GM19438 (cell line): ENCODE data around the gene MVB12B.

ENCODE experiments used
- ATAC-seq: cut with Tn5 transposase; IDR thresholded peaks from one replicate; pipeline ENCODE4 v1.9.1; 2021; ENCODE audit warnings: low read depth; ENCODE audit not compliant: unreplicated experiment

MVB12B gene

DNA sequence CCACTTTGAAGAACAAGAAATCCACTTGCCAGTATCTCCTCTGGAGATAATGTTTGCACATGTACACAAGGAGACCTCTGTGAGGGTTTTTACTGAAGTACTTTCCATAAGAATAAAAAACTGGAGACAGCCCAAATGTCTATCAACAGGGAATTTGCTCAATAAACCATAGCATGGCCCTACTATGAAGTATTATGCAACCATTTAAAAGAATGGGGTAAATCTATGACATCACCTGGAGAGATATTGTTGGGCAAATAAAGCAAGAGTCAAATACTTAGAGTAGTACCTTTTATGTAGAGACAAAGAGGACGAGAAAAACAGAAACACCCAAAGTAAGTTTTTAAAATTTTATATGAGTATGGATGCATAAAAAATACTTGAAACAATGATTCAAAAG is 23.9 kb upstream of the MVB12B start:
- ATAC-seq: no peak

- no peak for ATAC-seq
Measured at GRCh38 chr9:126303488-126303887, 23.1 kb upstream of the MVB12B start.

GRCh38 chr9:126304207-126304970 is 22.2 kb upstream of the MVB12B start:
- no peak for ATAC-seq

- no peak for ATAC-seq
Measured at GRCh38 chr9:126304971-126305320, 21.7 kb upstream of the MVB12B start.

- no peak for ATAC-seq
Measured at GRCh38 chr9:126306071-126306647, 20.5 kb upstream of the MVB12B start.

DNA sequence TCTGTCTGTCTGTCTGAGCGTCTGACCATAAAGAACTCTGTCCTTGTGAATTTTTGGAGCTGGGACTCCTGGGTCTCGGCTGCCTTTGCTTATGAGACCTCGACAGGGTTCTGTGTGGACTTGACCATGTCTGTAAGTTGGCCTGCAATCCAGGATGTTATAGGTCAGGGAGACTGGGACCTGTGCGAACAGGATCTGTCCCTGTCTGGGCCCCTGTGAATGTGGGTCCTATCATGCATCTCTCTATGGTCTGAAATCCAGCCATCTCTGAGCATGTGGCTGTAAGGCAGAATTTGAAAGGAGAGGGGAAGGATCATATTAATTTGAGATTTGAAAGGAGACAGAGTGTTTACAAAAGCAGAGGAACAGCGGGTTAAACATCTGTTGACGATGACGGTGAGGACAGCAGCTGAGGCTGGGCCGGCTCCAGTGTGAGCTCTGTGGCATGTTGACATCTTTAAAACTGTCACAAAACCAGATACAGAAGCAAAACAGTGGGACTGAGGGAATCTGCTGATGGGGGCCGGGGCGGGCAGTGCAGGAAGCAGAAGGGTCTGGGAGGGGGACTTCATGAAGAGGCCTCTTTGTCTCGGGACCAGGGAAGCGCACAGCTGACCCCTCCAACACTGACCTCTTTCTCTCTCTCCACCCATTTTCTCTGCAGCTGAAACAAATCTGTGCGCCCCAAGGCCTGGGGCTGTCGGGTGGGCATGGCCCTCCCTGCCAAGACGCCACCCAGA is 19.1 kb upstream of the MVB12B start:
- ATAC-seq: no peak

GRCh38 chr9:126309427-126310189 is 17.0 kb upstream of the MVB12B start:
- ATAC-seq: no peak

GRCh38 chr9:126312584-126313551 is 13.8 kb upstream of the MVB12B start:
- no peak for ATAC-seq

GRCh38 chr9:126316085-126316655 is 10.5 kb upstream of the MVB12B start:
- no peak for ATAC-seq

GRCh38 chr9:126317513-126317912 is 9.1 kb upstream of the MVB12B start:
- ATAC-seq: no peak

DNA sequence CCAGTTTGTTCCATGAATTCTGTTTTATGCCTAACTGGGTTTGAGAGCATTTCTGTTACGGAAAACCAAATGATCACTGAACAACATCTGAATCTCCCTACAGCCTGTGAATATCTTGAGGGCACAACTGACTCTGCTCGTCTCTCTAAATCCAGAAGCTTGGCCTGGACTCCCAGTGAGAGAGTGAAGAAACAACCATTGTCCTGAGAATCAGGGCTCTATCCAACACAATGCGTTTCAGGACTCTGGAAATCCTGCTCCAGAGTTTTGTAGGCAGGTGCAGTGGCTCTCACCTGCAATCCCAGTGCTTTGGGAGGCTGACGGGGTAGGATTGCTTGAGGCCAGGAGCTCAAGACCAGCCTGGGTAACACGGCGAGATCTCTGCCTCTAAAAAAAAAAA is 7.8 kb upstream of the MVB12B start:
- no peak for ATAC-seq

GRCh38 chr9:126319671-126320070 is 7.0 kb upstream of the MVB12B start:
- ATAC-seq: no peak

- no peak for ATAC-seq
Measured at GRCh38 chr9:126320158-126320922, 6.3 kb upstream of the MVB12B start.

DNA sequence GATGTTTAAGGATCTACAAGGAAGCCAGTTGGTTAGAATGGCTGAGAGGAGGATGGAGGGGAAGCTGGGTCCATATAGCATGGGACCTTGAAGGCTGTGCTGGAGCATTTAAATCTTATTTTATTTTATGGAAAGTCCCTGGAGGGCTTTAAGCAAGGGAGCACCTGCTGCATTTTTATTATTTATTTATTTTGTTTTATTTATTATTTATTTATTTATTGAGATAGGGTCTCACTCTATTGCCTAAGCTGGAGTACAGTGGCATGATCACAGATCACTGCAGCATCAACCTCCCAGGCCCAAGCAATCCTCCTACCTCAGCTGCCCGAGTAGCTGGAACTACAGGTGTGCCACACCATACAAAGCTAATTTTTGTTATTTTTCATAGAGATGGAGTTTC is 4.9 kb upstream of the MVB12B start:
- no peak for ATAC-seq

GRCh38 chr9:126325821-126326220 is 808 bp upstream of the MVB12B start:
- ATAC-seq: no peak

DNA sequence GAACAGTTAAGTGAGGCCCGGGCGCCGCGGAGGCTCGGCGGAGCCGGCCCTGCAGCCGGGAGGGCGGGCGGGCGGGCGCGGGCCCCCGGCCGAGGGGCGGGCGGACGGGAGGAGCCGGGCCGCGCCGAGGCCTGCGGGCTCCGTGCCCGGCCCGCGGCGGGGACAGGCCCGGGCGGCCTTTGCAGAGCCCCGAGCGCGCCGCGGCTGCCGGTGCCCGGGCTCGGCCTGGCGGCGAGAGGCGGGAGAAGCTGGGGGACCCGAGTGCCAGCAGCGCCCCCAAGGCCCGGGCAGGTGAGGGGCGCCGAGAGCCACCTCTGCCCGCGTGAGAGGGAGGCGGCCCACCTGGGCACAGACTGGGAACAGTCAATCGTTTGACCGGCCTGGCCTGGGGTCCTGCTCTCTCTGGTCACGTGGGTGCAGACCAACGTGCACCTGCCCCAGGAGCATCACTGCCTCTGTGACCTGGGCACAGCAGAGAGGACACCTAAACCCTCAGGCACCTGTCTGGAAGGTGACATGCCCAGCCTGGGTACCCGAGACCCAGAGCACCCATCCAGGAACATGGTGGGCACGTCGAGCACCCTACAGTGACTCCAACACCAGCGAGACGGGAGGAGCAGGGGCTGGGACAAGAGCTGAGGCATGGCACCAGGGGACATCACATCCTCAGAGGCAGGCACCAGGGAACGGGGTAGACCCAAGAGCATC is 531 bp downstream of the MVB12B start:
- no peak for ATAC-seq

DNA sequence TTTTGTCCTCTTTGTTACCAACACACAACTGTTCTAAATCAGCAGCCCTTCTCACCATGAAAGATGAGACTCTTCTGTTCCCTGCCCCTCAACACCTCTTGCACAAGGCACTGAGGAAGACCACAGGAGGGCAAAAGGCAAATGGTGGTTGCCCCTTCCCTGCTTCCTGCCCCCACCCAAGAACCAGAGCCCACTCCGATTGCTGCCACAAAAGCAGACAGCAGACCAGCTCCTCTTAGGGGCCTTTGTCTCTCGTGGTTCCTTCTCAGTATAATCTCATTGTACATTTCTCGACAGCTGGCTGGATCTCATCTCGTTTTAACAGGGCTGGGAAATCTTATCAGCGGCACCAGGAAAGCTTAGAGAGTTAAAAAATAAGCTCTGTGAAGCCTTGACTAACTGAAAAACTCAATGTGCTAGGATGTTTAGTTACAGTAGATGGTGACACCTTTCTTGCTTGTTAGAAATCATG is 1.1 kb downstream of the MVB12B start:
- no peak for ATAC-seq

DNA sequence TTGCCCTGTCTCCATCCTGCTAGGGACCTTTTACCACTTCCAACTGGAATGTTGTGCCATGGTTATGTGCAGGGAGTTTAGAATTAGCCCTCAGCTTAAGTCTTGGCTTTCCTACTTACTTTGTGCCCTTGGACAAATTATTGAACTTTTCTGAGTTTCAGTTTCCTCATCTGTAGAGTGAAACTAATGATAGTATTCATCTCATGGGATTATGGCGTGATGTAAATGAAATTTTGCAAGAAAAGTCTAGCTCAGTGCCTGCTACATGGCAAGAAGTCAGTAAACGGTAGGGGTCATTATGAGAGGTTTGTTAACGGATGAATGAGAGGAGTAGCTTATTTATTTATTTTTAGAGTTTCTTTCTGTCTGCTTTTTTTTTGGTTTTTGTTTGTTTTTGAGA is 1.8 kb downstream of the MVB12B start:
- no peak for ATAC-seq
